NCI-H748 (cell line): Measurements from ENCODE around the gene SIN3A.
"Not testable (repeated sequence)": the region's sequence is repeated elsewhere in the genome, so short reads cannot be mapped to it uniquely, and the experiment has no call there.

Source experiments
- DNase-seq: peaks from one replicate; lab custom pipeline; 2025; ENCODE audit not compliant: unreplicated experiment; lab: John Stamatoyannopoulos, UW

SIN3A gene

GRCh38 chr15:75451674-75452363, at the start of gene SIN3A:
SIN3A (minus strand) TSS chr15:75451690; CDS start chr15:75430375, 21,315 bp downstream.
- DNase-seq: peak; percentile 99

- no peak for DNase-seq
Observed at GRCh38 chr15:75493732-75494131, 42.2 kb upstream of the SIN3A start.

GRCh38 chr15:75483961-75484360, 32.5 kb upstream of the SIN3A start:
- DNase-seq: no peak

GRCh38 chr15:75483556-75483955, 32.1 kb upstream of the SIN3A start:
- DNase-seq: not testable (repeated sequence)

- DNase-seq: no peak
Observed at GRCh38 chr15:75483106-75483505, 31.6 kb upstream of the SIN3A start.

GRCh38 chr15:75480463-75480862, 29.0 kb upstream of the SIN3A start:
- DNase-seq: not testable (repeated sequence)

GRCh38 chr15:75479670-75480069, 28.2 kb upstream of the SIN3A start:
- no peak for DNase-seq

GRCh38 chr15:75477094-75477493, 25.6 kb upstream of the SIN3A start:
- DNase-seq: not testable (repeated sequence)

GRCh38 chr15:75468913-75469598, 17.6 kb upstream of the SIN3A start:
- DNase-seq: no peak

GRCh38 chr15:75460646-75461045, 9.2 kb upstream of the SIN3A start:
- no peak for DNase-seq

- no peak for DNase-seq
Observed at GRCh38 chr15:75459581-75459980, 8.1 kb upstream of the SIN3A start.

GRCh38 chr15:75456710-75457109, 5.2 kb upstream of the SIN3A start:
- DNase-seq: no peak

- DNase-seq: peak; percentile 65
Observed at GRCh38 chr15:75455982-75456531, 4.6 kb upstream of the SIN3A start.

- DNase-seq: peak; percentile 69
Observed at GRCh38 chr15:75455424-75455981, 4.0 kb upstream of the SIN3A start.

- peak; percentile 55 for DNase-seq
Observed at GRCh38 chr15:75454471-75455378, 3.2 kb upstream of the SIN3A start.

GRCh38 chr15:75453703-75454470, 2.4 kb upstream of the SIN3A start:
- peak; percentile 99 for DNase-seq

- DNase-seq: peak; percentile 78
Observed at GRCh38 chr15:75452865-75453702, 1.6 kb upstream of the SIN3A start.

GRCh38 chr15:75452364-75452864, 924 bp upstream of the SIN3A start:
- DNase-seq: peak; percentile 81

- no peak for DNase-seq
Observed at GRCh38 chr15:75451202-75451673, 252 bp downstream of the SIN3A start.
